GM21447 (cell line): ENCODE data around the gene MTFP1.
"Not testable (repeated sequence)": the region's sequence is repeated elsewhere in the genome, so short reads cannot be mapped to it uniquely, and the experiment has no call there.

Source experiments
- ATAC-seq: cut with Tn5 transposase; IDR thresholded peaks from one replicate; pipeline ENCODE4 v1.9.1; 2021; ENCODE audit not compliant: unreplicated experiment

Gene MTFP1

GRCh38 chr22:30425616-30426387 lies at the start of gene MTFP1:
Gene MTFP1, plus strand, starts transcription at chr22:30425768. Its CDS starts 112 bp downstream, at chr22:30425880.
- no peak for ATAC-seq

DNA sequence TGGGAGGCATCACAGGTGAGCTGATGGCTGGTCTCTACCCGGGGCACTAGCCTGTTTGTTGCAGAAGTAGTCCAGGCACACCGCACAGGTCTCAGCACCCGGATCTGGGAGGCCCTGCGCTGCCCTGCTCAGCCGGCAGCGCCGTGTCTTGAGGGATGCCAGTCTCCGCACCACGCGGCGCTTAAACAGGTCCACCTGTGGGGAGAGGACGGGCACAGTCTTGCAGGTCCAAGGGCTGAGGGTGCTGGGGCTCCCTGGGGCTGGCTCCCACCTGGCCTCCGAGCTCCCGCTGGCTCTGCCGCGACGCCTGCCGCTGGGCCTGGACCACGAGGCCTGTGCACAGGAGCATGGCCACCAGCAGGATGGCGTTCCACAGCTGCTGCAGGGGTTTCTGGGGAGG lies 45.6 kb upstream of the MTFP1 start:
- no peak for ATAC-seq

DNA sequence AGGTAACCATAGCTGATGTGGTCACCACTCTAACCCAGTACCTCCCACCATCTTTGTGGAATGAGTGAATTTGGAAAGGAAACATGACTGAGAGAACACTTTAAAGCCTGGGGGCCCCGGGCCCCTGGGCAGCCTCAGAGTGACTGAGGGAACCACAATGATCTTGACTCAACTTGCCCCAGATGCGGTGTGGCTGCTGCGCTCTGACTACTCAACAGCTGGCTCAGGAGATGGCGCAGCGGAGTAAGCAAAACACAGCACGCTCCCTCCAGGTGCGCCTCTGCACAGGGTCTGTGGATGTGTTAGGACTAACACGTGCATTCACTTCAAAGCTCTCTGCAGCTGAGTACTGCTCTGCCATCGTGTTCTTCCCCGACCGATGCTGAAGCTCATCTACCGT lies 44.3 kb upstream of the MTFP1 start:
- ATAC-seq: no peak

DNA sequence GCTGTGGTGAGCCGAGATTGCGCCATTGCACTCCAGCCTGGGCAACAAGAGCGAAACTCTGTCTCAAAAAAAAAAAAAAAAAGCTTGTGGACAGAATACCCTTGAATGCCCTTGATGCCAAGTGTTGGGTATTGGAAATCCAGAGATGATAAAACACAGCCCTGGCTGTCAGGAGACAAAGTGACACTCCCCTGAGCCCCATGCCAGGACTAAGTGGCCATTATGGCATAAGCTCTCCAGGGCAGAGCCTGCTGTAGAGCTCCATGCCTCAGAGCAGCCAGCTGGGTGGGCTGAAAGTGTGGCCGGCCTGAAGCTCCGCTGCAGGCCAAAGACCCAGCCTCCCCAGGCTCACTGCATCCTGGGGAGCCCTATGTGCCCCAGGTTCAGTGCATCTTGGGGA lies 43.2 kb upstream of the MTFP1 start:
- ATAC-seq: no peak

- no peak for ATAC-seq
These were observed 42.5 kb upstream of the MTFP1 start for GRCh38 chr22:30383061-30383460.

DNA sequence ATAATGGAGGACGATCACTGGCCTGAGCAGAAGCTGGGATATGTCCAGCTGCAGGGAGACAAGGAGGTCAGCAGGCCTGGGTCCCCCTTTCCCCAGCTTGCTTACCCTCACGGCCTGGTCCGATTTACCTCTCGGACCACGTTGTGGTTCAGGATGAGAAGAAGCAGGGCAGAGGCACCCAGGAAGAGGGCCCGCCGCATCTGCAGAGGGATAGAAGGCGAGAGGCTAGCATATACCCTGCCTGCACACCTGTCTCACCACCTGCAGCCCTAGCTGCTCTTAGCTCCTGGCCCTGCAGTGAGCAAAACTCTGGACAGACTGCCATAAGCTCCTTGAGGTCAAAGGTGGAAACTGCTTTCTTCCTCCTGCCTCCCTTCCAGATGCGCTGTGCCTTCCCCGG lies 39.6 kb upstream of the MTFP1 start:
- ATAC-seq: no peak

DNA sequence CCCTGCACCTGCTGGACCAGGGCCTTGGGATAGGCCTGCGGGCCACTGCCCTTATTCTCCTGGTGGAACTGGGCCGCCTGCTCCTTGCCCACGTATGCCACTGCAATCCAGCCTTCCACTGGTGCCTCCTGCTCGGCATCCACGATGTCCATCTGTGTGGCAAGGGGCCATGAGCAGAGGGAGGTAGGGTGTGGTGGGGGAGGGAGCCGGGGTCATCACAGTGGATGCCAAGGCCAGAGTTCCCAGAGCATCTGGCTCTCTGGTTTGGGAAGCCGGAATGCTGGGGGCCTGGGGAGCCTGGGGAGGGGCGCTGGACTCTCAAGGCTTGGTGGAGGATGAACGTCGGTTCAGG lies 39.0 kb upstream of the MTFP1 start:
- ATAC-seq: no peak

DNA sequence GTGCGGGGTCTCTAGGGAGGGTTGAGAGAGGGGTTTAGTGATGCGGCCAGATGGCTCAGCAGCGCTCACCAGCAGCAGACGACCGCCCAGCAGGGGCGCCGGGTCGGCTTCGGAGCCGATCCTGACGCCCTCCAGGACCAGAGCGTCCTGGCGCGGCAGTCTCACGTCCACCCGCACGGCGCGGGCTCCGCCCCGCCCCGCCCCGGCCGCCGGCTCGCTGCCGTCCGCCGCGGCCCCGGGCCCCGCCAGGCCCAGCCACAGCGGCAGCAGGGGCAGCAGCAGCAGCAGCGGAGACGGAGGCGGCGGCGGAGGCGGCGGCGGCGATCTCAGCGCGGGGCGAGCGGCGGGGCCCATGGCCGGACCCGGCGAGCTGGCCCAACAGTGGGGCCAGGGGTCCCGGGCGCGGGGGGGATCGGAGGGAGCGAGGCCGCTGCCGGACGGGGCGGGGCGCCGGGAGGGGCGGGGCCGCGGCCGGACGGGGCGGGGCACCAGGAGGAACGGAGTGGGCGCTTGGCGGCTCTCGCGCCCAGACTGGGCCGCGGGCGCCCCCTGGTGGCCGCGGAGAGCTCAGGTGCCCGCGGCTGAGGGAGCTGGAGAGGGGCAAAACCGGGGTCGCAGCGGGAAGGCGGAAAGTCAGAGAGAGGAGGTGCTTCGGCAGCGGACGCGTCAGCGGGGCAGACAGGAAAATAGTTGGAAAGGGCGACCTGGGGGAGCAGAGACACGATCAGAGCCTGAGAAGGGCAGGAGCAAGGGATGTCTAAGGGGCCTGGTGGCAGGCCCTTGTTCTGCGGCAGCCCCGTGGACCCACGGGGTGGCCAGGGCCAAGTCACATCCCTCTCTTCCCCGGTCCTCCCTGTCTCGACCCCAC lies 38.4 kb upstream of the MTFP1 start, which contains the start of gene RNF215:
TSS of gene RNF215 (minus strand) at position 452 of the 868 bp plus-strand sequence. CDS start at position 354, 98 bp downstream.
- ATAC-seq: peak; percentile 70

GRCh38 chr22:30390974-30391691 lies 34.4 kb upstream of the MTFP1 start:
- ATAC-seq: no peak

DNA sequence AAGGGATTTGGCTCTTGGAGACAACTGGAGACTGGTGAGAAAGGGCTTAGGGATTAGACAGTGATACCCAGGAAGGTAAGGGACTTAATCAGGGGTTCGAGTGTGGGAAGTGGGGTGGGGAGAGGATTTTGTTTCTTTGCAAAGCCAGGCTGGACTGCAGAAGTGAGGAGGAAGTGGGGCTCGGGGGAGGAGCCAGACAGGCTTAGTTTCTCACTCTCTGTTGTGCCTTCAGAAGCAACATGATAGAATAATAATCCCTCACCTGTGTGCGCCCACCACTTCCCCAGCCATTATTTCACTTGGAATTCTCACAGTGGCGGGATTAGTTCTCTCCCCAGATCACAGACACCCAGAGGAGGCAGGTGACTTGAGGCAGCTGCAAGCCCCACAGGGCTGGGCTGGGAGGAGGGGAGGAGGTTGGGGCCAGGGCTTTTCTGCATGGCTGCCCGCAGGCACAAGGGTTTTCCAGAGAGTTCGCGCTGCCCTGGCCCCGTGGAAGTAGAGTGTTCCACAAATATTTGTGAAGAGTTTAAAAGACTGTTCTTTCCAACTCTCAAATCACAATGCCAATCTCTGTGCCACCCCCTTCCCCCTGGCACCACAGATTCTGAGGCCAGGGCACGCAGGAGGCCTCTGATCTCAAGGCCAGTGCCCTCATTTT lies 32.8 kb upstream of the MTFP1 start:
- ATAC-seq: no peak

DNA sequence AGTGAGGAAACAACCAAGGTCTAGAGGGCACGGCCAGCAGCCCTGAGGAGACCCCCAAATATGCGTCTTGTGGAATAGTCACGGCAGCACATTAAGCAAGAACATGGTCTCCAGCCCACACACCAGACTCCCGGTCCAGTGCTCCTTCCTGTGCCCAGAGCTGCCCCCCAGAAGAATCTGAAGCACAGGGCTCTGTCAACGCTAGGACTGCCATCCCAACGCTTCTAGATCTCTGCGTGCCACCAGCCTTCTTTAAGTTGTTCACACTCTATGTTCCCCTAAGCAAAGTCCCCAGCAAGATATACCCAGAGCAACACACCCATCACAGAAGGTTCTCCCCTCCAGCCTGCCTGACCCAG lies 32.3 kb upstream of the MTFP1 start:
- ATAC-seq: no peak

GRCh38 chr22:30393885-30394284 lies 31.7 kb upstream of the MTFP1 start:
- no peak for ATAC-seq

GRCh38 chr22:30396871-30397655 lies 28.5 kb upstream of the MTFP1 start, which contains the start of gene SEC14L2:
Gene SEC14L2, plus strand, starts transcription at chr22:30397018. Its CDS starts 99 bp downstream, at chr22:30397117.
- ATAC-seq: no peak

- no peak for ATAC-seq
These were observed 27.6 kb upstream of the MTFP1 start for GRCh38 chr22:30397656-30398635.

DNA sequence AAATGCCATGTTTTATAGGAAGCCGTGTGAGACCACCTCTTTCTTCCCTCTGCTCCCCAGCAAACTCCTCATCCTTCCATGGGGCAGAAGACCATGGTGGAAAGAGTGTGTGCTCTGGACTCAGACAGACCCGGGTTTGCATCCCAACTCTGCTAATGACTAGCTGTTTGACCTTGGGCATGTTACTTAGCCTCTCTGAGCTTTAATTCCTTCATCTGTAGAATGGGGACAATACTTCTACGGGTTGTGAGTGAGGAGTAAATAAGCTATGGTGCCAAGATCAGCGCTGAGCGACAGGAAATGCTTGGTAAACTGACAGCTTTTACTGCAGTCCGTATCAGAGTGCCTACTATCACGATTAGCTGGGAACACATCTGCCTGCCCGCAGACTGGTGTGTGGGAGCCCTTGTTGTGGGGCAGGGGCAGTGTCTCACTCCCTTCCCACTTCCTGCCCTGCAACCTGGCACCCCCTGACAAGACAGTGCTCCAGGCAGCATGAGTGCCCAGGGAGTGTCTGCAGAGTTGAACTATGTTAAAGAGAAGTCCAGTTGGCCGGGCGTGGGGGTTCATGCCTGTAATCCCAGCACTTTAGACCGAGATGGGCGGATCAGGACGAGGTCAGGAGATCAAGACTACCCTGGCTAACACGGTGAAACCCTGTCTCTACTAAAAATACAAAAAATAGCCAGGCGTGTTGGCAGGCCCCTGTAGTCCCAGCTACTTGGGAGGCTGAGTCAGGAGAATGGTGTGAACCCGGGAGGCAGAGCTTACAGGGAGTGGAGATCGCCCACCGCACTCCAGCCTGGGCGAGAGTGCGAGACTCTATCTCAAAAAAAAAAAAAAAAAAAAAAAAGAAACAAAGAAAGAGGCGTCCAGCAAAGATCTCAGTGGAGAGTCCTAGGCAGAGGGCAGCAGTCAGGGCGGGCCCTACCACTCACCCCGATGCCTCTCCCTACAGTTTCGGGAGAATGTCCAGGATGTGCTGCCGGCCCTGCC lies 26.6 kb upstream of the MTFP1 start:
- no peak for ATAC-seq

DNA sequence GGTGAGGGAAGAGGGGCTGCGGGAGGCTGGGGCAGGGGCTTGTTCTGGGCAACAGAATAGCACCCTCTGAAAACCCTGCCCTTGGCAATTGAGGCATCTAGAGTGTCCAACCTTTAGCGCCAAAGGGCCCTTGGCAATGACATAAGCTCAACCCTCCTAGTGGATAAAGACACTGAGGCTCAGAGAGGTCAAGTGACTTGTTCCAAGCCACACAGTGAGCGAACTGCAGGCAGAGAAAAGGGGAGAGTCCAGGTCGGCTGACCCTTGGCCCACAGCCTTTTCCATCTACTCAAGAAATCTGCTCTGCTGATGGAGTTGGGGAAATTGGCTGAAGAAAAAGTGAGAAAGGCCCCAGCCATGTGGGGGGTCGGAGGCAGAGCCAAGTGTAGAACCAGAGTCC lies 25.9 kb upstream of the MTFP1 start:
- no peak for ATAC-seq

DNA sequence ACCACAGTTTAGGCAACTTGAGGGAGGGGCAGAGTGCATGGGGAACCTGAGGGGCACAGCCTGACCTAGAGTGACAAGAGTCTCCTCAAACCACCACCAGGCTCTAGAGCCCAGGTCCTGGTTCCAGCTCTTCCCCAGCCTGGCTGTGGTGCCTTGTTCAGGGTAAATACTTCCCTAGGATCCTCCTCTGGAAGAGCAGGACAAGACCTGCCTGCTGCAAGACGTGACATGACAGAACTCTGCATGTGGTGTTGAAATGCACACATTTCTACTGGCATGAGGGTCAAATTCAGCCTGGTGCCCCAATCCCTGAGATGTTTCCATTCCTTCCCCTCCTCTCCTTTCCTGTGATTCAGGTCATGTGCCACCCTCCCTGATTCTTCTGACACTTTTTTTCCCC lies 25.4 kb upstream of the MTFP1 start:
- no peak for ATAC-seq

DNA sequence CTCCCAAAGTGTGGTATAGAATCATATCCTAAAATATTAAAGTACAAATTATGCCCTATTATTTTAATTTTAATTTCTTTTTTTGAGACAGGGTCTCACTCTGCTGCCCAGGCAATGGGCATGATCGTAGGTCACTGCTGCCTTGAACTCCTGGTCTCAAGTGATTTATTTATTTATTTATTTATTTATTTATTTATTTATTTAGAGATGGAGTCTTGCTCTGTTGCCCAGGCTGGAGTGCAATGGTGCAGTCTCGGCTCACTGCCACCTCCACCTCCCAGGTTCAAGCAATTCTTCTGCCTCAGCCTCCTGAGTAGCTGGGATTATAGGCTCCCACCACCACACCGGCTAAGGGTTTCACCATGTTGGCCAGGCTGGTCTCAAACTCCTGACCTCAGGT lies 24.5 kb upstream of the MTFP1 start:
- ATAC-seq: not testable (repeated sequence)
